Measurements from ENCODE around the gene BMX.

BMX gene

DNA sequence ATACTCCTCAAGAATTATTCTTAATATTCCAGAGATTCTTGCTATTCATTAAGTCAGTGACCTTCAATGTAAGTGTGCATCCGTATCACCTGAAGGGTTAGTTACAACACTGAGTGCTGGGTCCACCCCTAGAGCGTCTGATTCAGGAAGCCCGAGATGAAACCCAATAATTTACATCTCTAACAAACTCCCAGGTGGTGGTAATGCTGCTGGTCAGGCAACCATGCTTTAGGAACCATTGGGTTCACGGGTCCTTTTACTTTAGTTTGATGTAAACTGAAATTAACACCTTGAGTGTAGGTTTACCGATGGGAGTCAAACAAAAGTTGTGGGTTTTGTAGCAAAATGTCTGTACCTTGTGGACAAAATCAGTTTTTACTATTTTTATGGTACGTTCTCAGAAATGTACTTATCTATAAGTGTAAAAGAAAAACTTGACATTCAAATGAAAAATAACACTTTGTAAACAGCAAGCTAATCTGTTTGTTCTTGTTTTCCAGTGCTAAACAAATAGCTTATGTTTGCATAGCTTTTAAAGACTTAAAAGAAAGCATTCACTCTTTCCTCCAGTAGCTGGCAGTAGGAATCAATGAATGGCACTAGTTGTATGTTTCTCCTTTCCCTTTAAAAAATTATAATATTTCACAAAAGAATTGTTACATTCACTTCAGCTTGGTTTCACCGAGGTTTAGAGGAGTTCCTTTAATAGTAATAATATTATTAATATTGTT lies 67.4 kb downstream of the BMX start:
- DNase-seq (ENCODE audit: insufficient read length, low spot score) (no peak), FAIRE-seq (no peak)

DNA sequence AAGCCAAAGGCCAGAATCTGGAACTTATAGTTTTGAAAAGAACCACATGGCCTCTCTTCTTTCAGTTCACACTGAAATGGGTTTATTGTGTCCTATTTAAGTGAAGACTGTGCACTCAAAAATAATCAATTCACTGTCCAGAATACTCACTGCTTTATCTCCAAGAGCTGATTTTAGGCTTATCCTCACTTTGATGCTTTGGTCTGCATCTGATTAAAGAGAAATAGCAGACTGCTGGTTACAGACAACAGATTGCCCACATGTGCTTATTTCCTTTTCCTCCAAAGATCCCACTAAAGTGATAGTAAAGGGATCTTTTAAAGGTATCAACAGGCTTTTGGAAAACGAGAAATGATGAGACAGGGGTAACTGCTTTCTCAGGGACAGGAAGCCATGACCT lies 69.5 kb downstream of the BMX start:
- DNase-seq (ENCODE audit: insufficient read length, low spot score) (no peak), FAIRE-seq (no peak)

DNA sequence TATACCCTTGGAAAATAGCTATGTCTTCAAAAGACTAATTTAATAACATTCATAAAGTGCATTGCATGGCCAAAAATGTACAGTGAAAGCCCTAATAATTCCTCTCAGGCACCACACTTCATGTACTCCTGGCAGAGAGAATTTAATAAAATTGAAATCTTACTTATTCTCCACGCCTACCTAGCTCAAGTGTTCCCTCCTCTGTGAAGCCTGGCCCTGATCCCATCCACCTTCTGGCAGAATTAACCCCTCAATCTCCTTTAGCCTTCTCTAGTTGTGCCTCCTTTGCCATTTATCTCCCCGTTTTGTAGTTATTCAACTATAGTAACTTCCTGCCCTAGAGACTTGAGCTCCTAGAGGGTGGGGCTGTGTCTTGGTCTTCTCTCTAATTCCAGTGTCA lies 73.4 kb downstream of the BMX start:
- DNase-seq (ENCODE audit: insufficient read length, low spot score) (no peak), FAIRE-seq (no peak)

DNA sequence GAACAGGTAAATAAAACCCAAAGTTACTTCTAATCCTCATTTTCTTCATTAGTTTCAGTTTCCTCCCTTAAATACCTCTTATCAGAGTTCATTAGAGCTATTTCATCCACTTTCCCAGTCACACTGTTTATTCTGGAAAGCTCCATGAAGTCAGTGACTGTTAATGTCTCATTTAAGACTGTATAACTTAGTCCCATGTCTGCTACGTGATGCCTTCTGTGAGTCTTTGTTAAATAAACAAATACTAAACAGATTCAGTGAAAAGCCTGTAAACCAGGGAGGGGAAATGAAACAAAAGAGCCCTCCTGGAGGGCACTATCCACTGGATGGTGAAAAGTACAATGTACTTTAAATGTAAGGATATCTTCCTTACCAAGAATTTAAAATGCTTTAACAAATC lies 75.4 kb downstream of the BMX start:
- FAIRE-seq (no peak), DNase-seq (ENCODE audit: insufficient read length, low spot score) (no peak)

DNA sequence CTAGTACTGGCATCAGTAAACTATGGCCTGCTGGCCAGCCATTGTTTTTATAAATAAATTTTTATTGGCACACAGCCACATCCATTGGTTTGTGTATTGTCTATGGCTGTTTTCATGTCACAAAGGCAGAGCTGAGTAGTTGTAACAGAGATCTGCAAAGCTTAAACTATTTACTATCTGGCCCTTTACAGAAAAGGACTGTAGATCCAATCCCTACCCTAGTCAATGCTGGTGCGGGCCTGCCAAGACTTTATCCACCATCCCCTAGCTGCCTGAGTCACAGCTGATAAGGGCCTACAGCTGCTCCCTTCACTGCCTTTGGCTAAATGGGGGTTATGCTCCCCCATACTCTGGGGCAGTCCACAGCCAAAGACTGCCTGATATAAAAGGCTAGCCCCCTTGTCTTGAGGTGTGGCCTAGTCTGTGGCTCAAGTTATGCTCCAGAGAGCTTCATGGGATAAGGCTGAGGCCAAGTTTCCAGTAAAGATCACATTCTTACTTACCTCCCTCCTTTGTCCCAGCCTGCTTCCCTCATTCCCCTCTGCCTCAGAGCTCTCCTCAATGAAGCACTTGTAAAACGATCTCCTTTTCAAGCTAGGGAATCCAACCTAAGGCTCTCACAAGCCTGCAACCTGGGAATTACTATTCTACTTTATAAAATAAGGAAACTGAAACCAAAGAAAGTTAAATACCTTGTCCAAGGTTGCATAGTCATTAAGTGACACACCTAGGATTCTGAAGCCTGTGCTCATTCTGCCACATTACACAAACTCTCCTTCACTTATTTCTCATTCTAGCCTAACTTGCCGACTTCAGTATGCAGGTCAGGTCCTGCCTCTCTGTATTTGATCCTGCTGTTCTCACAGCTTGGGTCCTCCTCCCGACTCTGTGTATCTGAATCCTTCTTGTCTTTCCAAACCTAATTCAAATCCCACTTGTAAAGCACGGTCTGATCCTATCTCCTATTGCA lies 79.5 kb downstream of the BMX start:
- no peak for DNase-seq (ENCODE audit: insufficient read length, low spot score)
- FAIRE-seq, result no peak

DNA sequence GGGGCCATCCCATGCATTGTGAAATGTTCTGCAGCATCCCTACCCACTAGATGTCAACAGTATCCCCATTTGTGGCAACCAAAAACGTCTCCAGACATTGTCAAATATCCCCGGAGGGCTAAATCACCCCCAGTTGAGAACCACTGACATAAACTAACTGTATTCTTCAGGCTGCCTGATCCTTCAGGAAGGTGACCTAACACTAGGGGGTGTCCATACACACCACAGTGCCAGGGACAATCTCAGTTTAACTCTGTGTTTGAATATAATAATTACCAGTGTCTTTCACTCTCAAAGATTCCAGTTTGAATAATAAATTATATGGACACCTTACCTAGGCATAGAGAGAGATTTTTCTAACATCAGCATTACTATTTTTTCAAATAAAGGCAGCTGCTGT lies 93.8 kb downstream of the BMX start:
- FAIRE-seq (no peak), DNase-seq (ENCODE audit: insufficient read length, low spot score) (no peak)

DNA sequence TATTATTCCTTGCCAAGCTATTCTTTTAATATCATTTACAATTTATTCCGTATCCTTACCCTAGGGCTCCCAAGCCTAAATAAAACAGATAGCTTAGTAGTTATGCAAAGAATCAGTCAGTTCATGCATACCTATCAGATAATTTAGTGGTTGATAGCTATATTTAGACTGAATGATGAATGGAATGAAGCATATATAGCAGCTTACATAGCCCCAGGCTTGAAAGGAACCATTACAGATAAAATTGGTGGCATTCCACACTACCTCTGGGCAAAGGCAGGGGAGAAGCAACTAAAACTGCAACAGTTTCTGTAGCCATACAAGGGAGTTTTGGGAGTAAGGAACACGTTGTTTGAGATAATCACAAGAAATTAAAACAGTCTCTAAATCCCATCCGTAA lies 97.4 kb downstream of the BMX start:
- DNase-seq (ENCODE audit: insufficient read length, low spot score) (no peak), FAIRE-seq (no peak)

DNA sequence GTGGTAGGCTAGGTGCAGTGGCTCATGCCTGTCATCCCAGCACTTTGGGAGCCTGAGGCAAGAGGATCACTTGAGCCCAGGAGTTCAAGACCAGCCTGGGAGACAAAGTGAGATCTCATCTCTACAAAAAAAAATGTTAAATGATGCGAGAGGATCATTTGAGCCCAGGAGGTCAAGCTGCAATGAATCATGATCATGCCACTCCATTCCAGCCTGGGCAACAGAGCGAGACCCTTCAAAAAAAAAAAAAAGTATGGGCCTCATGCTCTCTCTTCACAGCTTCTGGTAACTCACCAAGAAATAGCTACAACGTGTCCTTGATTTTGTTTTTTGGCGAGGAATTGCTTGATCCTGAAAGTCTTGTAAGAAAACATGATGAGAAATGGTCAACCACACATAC lies 98.9 kb downstream of the BMX start:
- FAIRE-seq (no peak), DNase-seq (ENCODE audit: insufficient read length, low spot score) (no peak)

DNA sequence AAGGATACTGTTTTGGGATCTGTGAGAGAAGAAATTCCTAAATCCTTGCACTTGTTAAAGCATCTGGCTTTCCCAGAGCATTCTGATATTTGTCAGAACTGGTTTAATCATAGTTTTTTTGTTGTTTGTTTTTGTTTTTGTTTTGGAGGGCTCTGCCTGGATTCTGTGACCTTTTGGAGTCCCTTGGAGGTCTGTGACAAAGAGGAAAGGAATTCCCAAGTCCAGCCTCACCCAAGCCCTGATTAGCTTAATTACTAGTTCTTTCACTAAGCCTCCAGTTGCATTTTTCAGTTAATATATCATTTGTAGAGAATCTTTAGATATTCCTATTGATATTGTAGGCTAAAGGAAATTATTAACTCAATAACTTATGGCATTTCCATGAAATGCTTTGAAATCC lies 99.4 kb downstream of the BMX start:
- DNase-seq (ENCODE audit: insufficient read length, low spot score) (no peak), FAIRE-seq (no peak)

DNA sequence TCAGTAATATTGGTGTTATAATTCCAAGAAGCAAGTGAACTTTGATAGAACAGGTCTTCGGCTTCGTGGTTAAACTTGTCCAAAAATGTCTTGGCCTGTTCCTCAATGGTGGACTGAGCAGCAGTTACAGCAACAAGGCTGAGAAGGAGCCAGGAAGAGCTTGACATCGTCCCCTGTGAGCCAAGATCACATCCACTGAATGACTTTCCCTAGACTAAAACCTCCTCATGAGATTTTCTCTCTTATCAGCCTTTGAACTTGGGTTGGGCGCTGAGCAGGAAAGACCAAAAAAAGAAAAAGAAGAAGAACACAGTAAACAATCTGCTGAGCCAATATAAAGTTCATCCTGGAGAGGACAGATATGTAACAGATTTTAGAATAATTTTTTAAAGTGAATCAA lies 100.1 kb downstream of the BMX start, which contains the start of gene ACE2:
TSS of gene ACE2 (minus strand) at position 216 of the 400 bp plus-strand sequence. CDS start at position 167, 49 bp downstream.
- DNase-seq (ENCODE audit: insufficient read length, low spot score) (no peak), FAIRE-seq (no peak)

DNA sequence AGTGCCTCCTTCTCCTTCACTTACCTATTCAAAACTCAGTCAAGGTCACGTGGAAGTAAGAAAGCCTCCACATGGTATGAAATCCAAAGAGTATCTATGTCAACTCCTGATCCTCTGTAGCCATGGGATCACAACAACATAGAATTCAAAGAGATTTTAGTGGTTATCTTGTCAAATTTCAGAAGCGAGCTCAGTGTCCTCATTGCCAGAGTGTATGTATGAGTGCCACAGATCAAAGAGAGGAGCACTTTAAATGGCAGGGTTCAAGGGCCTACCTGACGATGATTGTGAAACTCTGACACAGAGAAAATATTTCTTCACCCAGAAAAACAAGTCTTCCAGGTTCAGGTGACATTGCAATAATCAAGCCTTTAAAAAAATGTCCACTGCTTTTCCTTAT lies 101.3 kb downstream of the BMX start:
- FAIRE-seq, result no peak
- no peak for DNase-seq (ENCODE audit: insufficient read length, low spot score)

DNA sequence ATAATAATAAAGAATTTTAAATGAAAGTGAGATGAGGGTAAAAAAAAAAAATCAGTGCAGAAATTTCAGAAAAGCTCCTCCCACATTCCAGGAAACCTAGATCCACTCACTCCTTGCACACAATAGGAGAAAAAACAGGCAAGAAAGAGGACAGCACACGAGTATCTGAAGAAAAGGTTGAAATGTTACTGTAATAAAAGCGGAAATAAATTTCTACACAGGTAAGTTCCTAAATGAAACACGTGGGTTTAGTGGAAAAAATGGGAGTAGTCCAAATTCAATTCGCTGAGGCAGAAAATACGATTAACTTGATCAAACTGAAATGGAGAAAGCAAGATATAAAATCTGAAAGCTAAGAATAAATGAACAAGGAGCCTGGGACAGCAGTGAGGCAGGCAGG lies 102.2 kb downstream of the BMX start:
- FAIRE-seq (no peak), DNase-seq (ENCODE audit: insufficient read length, low spot score) (no peak)

DNA sequence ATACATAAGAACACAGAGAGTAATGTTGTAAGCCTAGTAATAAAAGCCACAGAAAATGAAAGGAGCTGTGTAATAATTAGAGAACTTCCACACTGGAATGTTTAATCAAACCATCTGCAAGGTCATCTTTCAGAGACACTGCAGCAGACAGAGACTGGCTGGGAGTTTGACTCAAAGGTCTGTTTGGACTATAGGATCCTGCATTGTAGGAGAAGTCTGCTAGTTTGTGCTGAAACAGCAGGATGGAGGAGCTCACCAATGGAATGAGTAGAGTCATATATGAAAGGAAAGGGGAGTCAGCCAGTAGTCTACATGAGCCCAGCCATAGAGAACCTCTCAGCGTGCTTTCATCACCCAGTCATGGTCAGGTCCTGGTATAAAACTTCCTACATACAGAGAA lies 104.6 kb downstream of the BMX start:
- no peak for DNase-seq (ENCODE audit: insufficient read length, low spot score)
- no peak for FAIRE-seq
